Kidney epithelial cell (primary cell): ENCODE data around the gene KCNMB2. TPM values are rescaled to one million over a fixed set of nuclear protein-coding genes. Genes with fewer than 3 reads are reported as not detected.

Source experiments
- DNase-seq: peaks from one replicate; pipeline ENCODE4 v3.0.0-alpha.2; 2010; ENCODE audit warnings: low read depth
- H3K27me3 ChIP-seq: 2 replicates; pipeline ENCODE4 v1.6.0; 2011; ENCODE audit warnings: low read length; ENCODE audit not compliant: control insufficient read depth, insufficient read depth
- H3K36me3 ChIP-seq: 2 replicates; pipeline ENCODE4 v1.5.1; 2011; ENCODE audit warnings: low read length; ENCODE audit not compliant: control insufficient read depth, insufficient read depth
- H3K4me3 ChIP-seq: 2 replicates; pipeline ENCODE4 v1.5.1; 2011; ENCODE audit warnings: low read depth, mild to moderate bottlenecking, control low read depth, low read length
- CTCF ChIP-seq: IDR thresholded peaks from 2 replicates; pipeline ENCODE4 v1.5.1; 2011; ENCODE audit warnings: mild to moderate bottlenecking, moderate library complexity, low read length, control low read depth, inconsistent platforms; ENCODE audit not compliant: insufficient read depth, poor library complexity, severe bottlenecking
- total RNA-seq: library from RNA; depleted of rRNA; stranded (reverse); fragments of >200 nt; gene quantifications from 2 replicates; pipeline ENCODE4 v1.2.3, GENCODE V29; 2015

Gene KCNMB2
- total RNA-seq, 1 donor from 2014 or later, result 3.6 TPM

- no peak overlapping the region for H3K4me3 ChIP-seq
- TF ChIP-seq CTCF, result no peak
- H3K36me3 ChIP-seq, result no peaks in the 10 kb centered on the region
- no peak for DNase-seq
- no peaks in the 10 kb centered on the region for H3K27me3 ChIP-seq
Observed at GRCh38 chr3:178772746-178773145, 236.5 kb downstream of the KCNMB2 start.

- H3K4me3 ChIP-seq, result no peak overlapping the region
- no peak for TF ChIP-seq CTCF
- no peaks in the 10 kb centered on the region for H3K27me3 ChIP-seq
- no peak for DNase-seq
- no peaks in the 10 kb centered on the region for H3K36me3 ChIP-seq
Observed at GRCh38 chr3:178773358-178773757, 237.1 kb downstream of the KCNMB2 start.

GRCh38 chr3:178777718-178778411 lies 241.6 kb downstream of the KCNMB2 start:
- no peaks in the 10 kb centered on the region for H3K27me3 ChIP-seq
- DNase-seq, result peak; percentile 54
- no peak overlapping the region for H3K4me3 ChIP-seq
- no peak for TF ChIP-seq CTCF
- no peaks in the 10 kb centered on the region for H3K36me3 ChIP-seq

- DNase-seq, result no peak
- no peak overlapping the region for H3K4me3 ChIP-seq
- no peaks in the 10 kb centered on the region for H3K27me3 ChIP-seq
- TF ChIP-seq CTCF, result no peak
- no peaks in the 10 kb centered on the region for H3K36me3 ChIP-seq
Observed at GRCh38 chr3:178778589-178778988, 242.4 kb downstream of the KCNMB2 start.

- H3K36me3 ChIP-seq, result no peaks in the 10 kb centered on the region
- DNase-seq, result no peak
Observed at GRCh38 chr3:178785961-178786360, 249.7 kb downstream of the KCNMB2 start.

More at GRCh38 chr3:178785961-178786360, 249.7 kb downstream of the KCNMB2 start:
- TF ChIP-seq CTCF, result no peak
- no peaks in the 10 kb centered on the region for H3K27me3 ChIP-seq
- H3K4me3 ChIP-seq, result no peak overlapping the region
